GM12874 (cell line): ENCODE measurements around the gene FXN.

ENCODE experiments used
- CTCF ChIP-seq: IDR thresholded peaks from 2 replicates; pipeline ENCODE4 v1.5.1; 2011; ENCODE audit warnings: low read depth, mild to moderate bottlenecking, control low read depth, low read length, moderate library complexity; ENCODE audit not compliant: insufficient read depth

FXN gene

GRCh38 chr9:69139596-69139995 lies 104.0 kb downstream of the FXN start:
- no peak for TF ChIP-seq CTCF

- TF ChIP-seq CTCF: no peak
These were observed 104.7 kb downstream of the FXN start for GRCh38 chr9:69140123-69140735.

- no peak for TF ChIP-seq CTCF
These were observed 106.3 kb downstream of the FXN start for GRCh38 chr9:69141851-69142250.

- TF ChIP-seq CTCF: no peak
These were observed 107.7 kb downstream of the FXN start for GRCh38 chr9:69143291-69143690.

GRCh38 chr9:69145144-69145715 lies 109.7 kb downstream of the FXN start:
- no peak for TF ChIP-seq CTCF

GRCh38 chr9:69147041-69147834 lies 111.7 kb downstream of the FXN start:
- no peak for TF ChIP-seq CTCF

- no peak for TF ChIP-seq CTCF
These were observed 113.8 kb downstream of the FXN start for GRCh38 chr9:69149321-69149807.
